Stomach (tissue), 4 donors: ENCODE data around the gene HIC2.

Experiments used
- POLR2AphosphoS5 ChIP-seq, 3 donors: sonication (generic); formaldehyde crosslinking; IDR thresholded peaks; one replicate each; pipeline ENCODE4 v1.6.1; 2016; ENCODE audit warnings: antibody characterized with exemption in 3 of 3
- TF ChIP-seq, protein P1 (sequence below), 7 experiments: fragments of 450-650 bp in 4 of 7; fragments of 200-600 bp in 3 of 7; sonication (generic) in 3 of 7; IDR thresholded peaks; one replicate each; pipeline ENCODE4 v1.5.1; 2016 to 2019; ENCODE audit warnings: antibody characterized with exemption in 7 of 7, control low read depth in 2 of 7, mild to moderate bottlenecking in 1 of 7

DNA sequence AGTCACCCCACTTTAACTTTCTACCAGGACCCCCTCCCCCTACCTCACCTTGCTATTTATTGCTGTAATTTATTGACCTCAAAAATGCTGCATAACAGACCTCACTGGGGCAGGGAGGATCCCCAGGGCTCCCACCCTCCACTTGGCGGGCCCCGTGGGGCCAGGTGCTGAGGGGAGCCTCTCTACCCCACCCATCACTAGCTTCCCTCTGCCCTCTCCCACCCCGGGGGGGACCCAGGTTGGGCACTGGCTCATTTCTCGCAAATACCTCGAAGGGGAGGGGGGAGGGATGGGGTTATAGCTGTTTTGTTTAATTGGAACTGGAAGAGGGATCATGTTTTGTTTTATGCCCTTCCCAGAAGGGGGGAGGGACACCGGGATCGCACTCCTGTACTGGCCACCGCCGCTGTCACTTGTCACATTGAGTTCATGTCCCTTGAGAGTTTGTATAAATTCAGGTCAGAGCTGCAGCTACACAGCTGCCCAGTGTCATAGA is 33.7 kb downstream of the HIC2 start:
- TF ChIP-seq, protein P1, sequence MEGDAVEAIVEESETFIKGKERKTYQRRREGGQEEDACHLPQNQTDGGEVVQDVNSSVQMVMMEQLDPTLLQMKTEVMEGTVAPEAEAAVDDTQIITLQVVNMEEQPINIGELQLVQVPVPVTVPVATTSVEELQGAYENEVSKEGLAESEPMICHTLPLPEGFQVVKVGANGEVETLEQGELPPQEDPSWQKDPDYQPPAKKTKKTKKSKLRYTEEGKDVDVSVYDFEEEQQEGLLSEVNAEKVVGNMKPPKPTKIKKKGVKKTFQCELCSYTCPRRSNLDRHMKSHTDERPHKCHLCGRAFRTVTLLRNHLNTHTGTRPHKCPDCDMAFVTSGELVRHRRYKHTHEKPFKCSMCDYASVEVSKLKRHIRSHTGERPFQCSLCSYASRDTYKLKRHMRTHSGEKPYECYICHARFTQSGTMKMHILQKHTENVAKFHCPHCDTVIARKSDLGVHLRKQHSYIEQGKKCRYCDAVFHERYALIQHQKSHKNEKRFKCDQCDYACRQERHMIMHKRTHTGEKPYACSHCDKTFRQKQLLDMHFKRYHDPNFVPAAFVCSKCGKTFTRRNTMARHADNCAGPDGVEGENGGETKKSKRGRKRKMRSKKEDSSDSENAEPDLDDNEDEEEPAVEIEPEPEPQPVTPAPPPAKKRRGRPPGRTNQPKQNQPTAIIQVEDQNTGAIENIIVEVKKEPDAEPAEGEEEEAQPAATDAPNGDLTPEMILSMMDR (IDR thresholded peaks at IDR 0.05) = no peak
- no peak for TF ChIP-seq POLR2AphosphoS5 (IDR thresholded peaks at IDR 0.05)
